K562 (cell line): ENCODE measurements around the gene SLC5A5. TPM values are rescaled to one million over a fixed set of nuclear protein-coding genes. Genes with fewer than 3 reads are reported as not detected.

ENCODE experiments used
- ATAC-seq: fragments of 200-7000 bp; cut with Tn5 transposase; 3 replicates; pipeline ENCODE4 v1.9.1; 2020; ENCODE audit warnings: moderate library complexity
- BruUV-seq: library from RNA; stranded (reverse); fragments of 400-500 nt; replicated peaks from 2 replicates; lab custom pipeline; 2021; lab: Mats Ljungman, UMichigan
- CTCF ChIA-PET: fragments of 300-600 bp; formaldehyde crosslinking; extraction: SDS; loops from one replicate; lab custom pipeline; 2021; ENCODE audit warnings: low intra/inter-chr PET ratio; lab: Yijun Ruan, JAX
- POLR2A ChIA-PET: fragments of 300-600, 350-650 bp; sonication (Branson Sonifier 250); formaldehyde crosslinking; extraction: SDS; loops from one replicate; lab custom pipeline; 2021; ENCODE audit warnings: antibody characterized with exemption, inconsistent platforms; lab: Yijun Ruan, JAX
- DNase-seq, 4 experiments: peaks; one replicate each; pipeline versions ENCODE4 v3.0.0 to v3.0.0-alpha.2; 2011 to 2018; ENCODE audit warnings: low spot score in 3 of 4, mixed read lengths in 3 of 4; ENCODE audit errors: extremely low read depth in 1 of 4
- FAIRE-seq: peaks from 2 replicates; lab custom pipeline; 2011; peaks lifted over from hg19 to GRCh38; lab: Jason Lieb, UNC
- H2AFZ ChIP-seq: 2 replicates; pipeline ENCODE4 v1.6.0; 2011; ENCODE audit warnings: low read depth, low read length, control low read depth, inconsistent platforms
- H3K27ac ChIP-seq: fragments of 200-600 bp; 3 replicates; pipeline ENCODE4 v1.8.0; 2011; ENCODE audit warnings: low read depth, mild to moderate bottlenecking, control low read depth, inconsistent platforms, low read length, moderate library complexity, mixed read lengths; ENCODE audit errors: extremely low read depth
- H3K27me3 ChIP-seq, 2 experiments: fragments of 300-600 bp in 1 of 2; 2 replicates in 1 of 2; 3 replicates in 1 of 2; pipeline versions ENCODE4 v1.6.0 to v1.8.0; 2011; ENCODE audit warnings: inconsistent platforms in 2 of 2, low read length in 2 of 2, mild to moderate bottlenecking in 1 of 2, mixed read lengths in 1 of 2, moderate library complexity in 1 of 2; ENCODE audit not compliant: control insufficient read depth in 2 of 2, insufficient read depth in 2 of 2
- H3K36me3 ChIP-seq: fragments of 300-600 bp; 3 replicates; pipeline ENCODE4 v1.8.0; 2011; ENCODE audit warnings: mild to moderate bottlenecking, low read length, inconsistent platforms; ENCODE audit not compliant: control insufficient read depth, insufficient read depth
- H3K4me1 ChIP-seq, 2 experiments: fragments of 200-600 bp in 1 of 2; replicated peaks in 1 of 2; 2 replicates in 1 of 2; 3 replicates in 1 of 2; pipeline versions ENCODE4 v1.5.1 to v1.8.0; 2011; ENCODE audit warnings: inconsistent platforms in 2 of 2, low read length in 2 of 2, mild to moderate bottlenecking in 1 of 2, mixed read lengths in 1 of 2, moderate library complexity in 1 of 2; ENCODE audit not compliant: control insufficient read depth in 2 of 2, insufficient read depth in 2 of 2
- H3K4me2 ChIP-seq: 2 replicates; pipeline ENCODE4 v1.6.1; 2011; ENCODE audit warnings: low read length, control low read depth, inconsistent platforms, mixed read lengths; ENCODE audit not compliant: insufficient read depth
- H3K4me3 ChIP-seq: fragments of 200-600 bp; sonication (generic), shearing (Covaris generic); 2 replicates; pipeline ENCODE4 v1.5.1; 2016; ENCODE audit warnings: control low read depth, inconsistent platforms
- H3K79me2 ChIP-seq: fragments of 200-600 bp; 3 replicates; pipeline ENCODE4 v1.8.0; 2011; ENCODE audit warnings: low read length, inconsistent platforms; ENCODE audit not compliant: control insufficient read depth, insufficient read depth
- H3K9ac ChIP-seq, 2 experiments: 2 replicates each; pipeline versions ENCODE4 v1.6.0 to v1.6.1; 2011; ENCODE audit warnings: low read depth in 2 of 2, low read length in 2 of 2, control low read depth in 1 of 2, inconsistent platforms in 1 of 2, mild to moderate bottlenecking in 1 of 2, mixed read lengths in 1 of 2; ENCODE audit not compliant: insufficient read depth in 1 of 2
- H3K9me1 ChIP-seq: one replicate; pipeline ENCODE4 v1.6.0; 2011; ENCODE audit warnings: inconsistent platforms, mild to moderate bottlenecking, low read length, moderate library complexity; ENCODE audit not compliant: control insufficient read depth, insufficient read depth
- H3K9me3 ChIP-seq: replicated peaks from 2 replicates; pipeline ENCODE4 v1.5.1; 2011; ENCODE audit warnings: low read depth, low read length, inconsistent platforms; ENCODE audit not compliant: control insufficient read depth, insufficient read depth
- H4K20me1 ChIP-seq: replicated peaks from 2 replicates; pipeline ENCODE4 v1.6.1; 2011; ENCODE audit warnings: low read length, inconsistent platforms, mixed read lengths; ENCODE audit not compliant: control insufficient read depth, insufficient read depth
- ATF1 ChIP-seq, 2 experiments: fragments of 450-650 bp in 1 of 2; IDR thresholded peaks; 2 replicates each; pipeline ENCODE4 v1.6.1; 2016; ENCODE audit warnings: missing compliant biosample characterization in 1 of 2, missing genetic modification characterization in 1 of 2
- ATF2 ChIP-seq: sonication (generic); formaldehyde crosslinking; IDR thresholded peaks from 2 replicates; pipeline ENCODE4 v1.8.1; 2022; ENCODE audit warnings: missing genetic modification reagents
- CC2D1A ChIP-seq: fragments of 450-650 bp; IDR thresholded peaks from 2 replicates; pipeline ENCODE4 v1.6.1; 2017; ENCODE audit warnings: mild to moderate bottlenecking
- FOS ChIP-seq: IDR thresholded peaks from 3 replicates; pipeline ENCODE4 v1.6.1; 2011; ENCODE audit not compliant: insufficient read length; ENCODE audit errors: extremely low read depth
- FOXM1 ChIP-seq, 2 experiments: fragments of 450-650 bp in 1 of 2; sonication (generic) in 1 of 2; formaldehyde crosslinking in 1 of 2; IDR thresholded peaks; 2 replicates each; pipeline versions ENCODE4 v1.6.1 to v1.9.0; 2017 to 2022; ENCODE audit warnings: low read depth in 2 of 2, mild to moderate bottlenecking in 2 of 2, missing genetic modification reagents in 1 of 2, moderate library complexity in 1 of 2
- FOXP4 ChIP-seq: sonication (generic); formaldehyde crosslinking; IDR thresholded peaks from 2 replicates; pipeline ENCODE4 v1.8.0; 2022; ENCODE audit warnings: mild to moderate bottlenecking, missing genetic modification reagents, borderline replicate concordance
- HDAC1 ChIP-seq, 2 experiments: fragments of 450-650 bp; IDR thresholded peaks; 2 replicates each; pipeline ENCODE4 v1.6.1; 2016 to 2017; ENCODE audit warnings: inconsistent platforms in 1 of 2, mild to moderate bottlenecking in 1 of 2, moderate library complexity in 1 of 2
- LARP7 ChIP-seq: fragments of 450-650 bp; IDR thresholded peaks from 2 replicates; pipeline ENCODE4 v1.6.1; 2016
- MTA2 ChIP-seq: fragments of 450-650 bp; IDR thresholded peaks from 2 replicates; pipeline ENCODE4 v1.6.1; 2016; ENCODE audit warnings: low read depth
- NR2C2 ChIP-seq, 2 experiments: fragments of 200-800 bp in 1 of 2; sonication (Bioruptor generic) in 1 of 2; sonication (generic) in 1 of 2; formaldehyde crosslinking in 1 of 2; IDR thresholded peaks; 2 replicates each; pipeline versions ENCODE4 v1.6.1 to v1.8.0; 2016 to 2022; ENCODE audit warnings: mild to moderate bottlenecking in 1 of 2, missing compliant biosample characterization in 1 of 2, missing genetic modification characterization in 1 of 2, missing genetic modification reagents in 1 of 2
- PURB ChIP-seq: sonication (generic); formaldehyde crosslinking; IDR thresholded peaks from 2 replicates; pipeline ENCODE4 v1.9.0; 2021; ENCODE audit warnings: low read depth, mild to moderate bottlenecking, missing genetic modification reagents
- RAD51 ChIP-seq: fragments of 450-650 bp; IDR thresholded peaks from 2 replicates; pipeline ENCODE4 v1.7.1; 2016; ENCODE audit warnings: low read depth, mild to moderate bottlenecking, borderline replicate concordance
- XRCC5 ChIP-seq: fragments of 200-400 bp; formaldehyde crosslinking; IDR thresholded peaks from 2 replicates; pipeline ENCODE4 v1.6.1; 2017; ENCODE audit warnings: low read depth, mild to moderate bottlenecking, low read length
- ZFX ChIP-seq: sonication (generic); formaldehyde crosslinking; IDR thresholded peaks from 2 replicates; pipeline ENCODE4 v1.8.0; 2022; ENCODE audit warnings: mild to moderate bottlenecking, missing genetic modification reagents, moderate library complexity
- ZNF3 ChIP-seq: fragments of 250-450 bp; sonication (Bioruptor Pico); IDR thresholded peaks from 2 replicates; pipeline ENCODE4 v1.5.0; 2021; ENCODE audit warnings: mild to moderate bottlenecking, moderate library complexity
- ZNF384 ChIP-seq: IDR thresholded peaks from 2 replicates; pipeline ENCODE4 v1.6.1; 2012; ENCODE audit warnings: low read depth, low read length, improper control_type of control experiment
- ZNF561 ChIP-seq: fragments of 450-650 bp; formaldehyde crosslinking; conservative IDR thresholded peaks from 2 replicates; pipeline ENCODE4 v1.4.0; 2020; ENCODE audit warnings: mild to moderate bottlenecking, moderate library complexity
- ZNF778 ChIP-seq: fragments of 450-650 bp; formaldehyde crosslinking; IDR thresholded peaks from 2 replicates; pipeline ENCODE4 v1.4.0; 2020; ENCODE audit warnings: mild to moderate bottlenecking, moderate library complexity
- WGBS: fragments of 100-300 bp; shearing (Covaris generic); methylation state at CpG from one replicate; pipeline ENCODE4 v1.1.6; 2016; ENCODE audit warnings: low coverage, mixed read lengths; ENCODE audit not compliant: insufficient coverage; ENCODE audit errors: missing lambda C conversion rate; 5-methylcytosine and 5-hydroxymethylcytosine counted together
- in situ Hi-C: fragments of 300-500 bp; cut with MboI; formaldehyde crosslinking; loops from 4 replicates; pipeline ENCODE4 v1.15.0; 2018; ENCODE audit warnings: inconsistent platforms, mixed read lengths
- intact Hi-C: fragments of 100-400 bp; cut with micrococcal nuclease; formaldehyde crosslinking; loops from 2 replicates; pipeline ENCODE4 v1.14.2; 2022
- polyA plus RNA-seq, 8 experiments: library from polyadenylated mRNA; depleted of rRNA in 4 of 8; stranded (reverse) in 5 of 8; unstranded in 3 of 8; fragments of >200 nt; fragmentation: Nextera tagmentation in 2 of 8; fragmentation: Illumina TruSeq in 1 of 8; extraction: Ambion mirVana in 2 of 8; extraction: Trizol in 1 of 8; gene quantifications; 2 replicates each; pipeline versions ENCODE4 v1.2.1 to v1.2.3, GENCODE V29; 2011 to 2014; ENCODE audit warnings: inconsistent platforms in 1 of 8, missing spikeins in 1 of 8
- total RNA-seq, 7 experiments: library from RNA; depleted of rRNA in 6 of 7; stranded (reverse); fragments of >200 nt in 6 of 7; fragmentation: Illumina TruSeq in 2 of 7; extraction: Trizol in 2 of 7; gene quantifications; 2 replicates each; pipeline versions ENCODE4 v1.2.1 to v1.2.3, GENCODE V29; 2011 to 2021; ENCODE audit warnings: low replicate concordance in 1 of 7

The SLC5A5 gene
- total and polyA plus RNA-seq, 9 of the 15 experiments (the other 6 are each of a cell fraction or from before 2014, with no cell fraction given): 0.10 to 0.73 (median 0.23) TPM

GRCh38 chr19:17873786-17874757 lies 2.3 kb downstream of the SLC5A5 start:
- no peaks in the 10 kb centered on the region for H3K9me1 ChIP-seq
- peak overlapping the region; percentile 43 for H3K4me3 ChIP-seq
- DNase-seq: peak; percentile 87 to 98 (median 96)
- intact Hi-C loops (loop anchor here (2.0 kb wide), 1 partner anchor 123 kb away; no protein-coding TSS in a partner anchor), in situ Hi-C loops (no loop called here)
- no TSS peak for BruUV-seq
- 0 out of 2 replicates have a peak, but pooled peaks cover 6% of the 10 kb centered on the region for H4K20me1 ChIP-seq
- peaks cover 0 to 42% of the 10 kb centered on the region in 2 experiments; a peak in 3 of 5 replicates for H3K4me1 ChIP-seq
- no peaks in the 10 kb centered on the region for H3K79me2 ChIP-seq
- H3K27ac ChIP-seq: no peak overlapping the region
- WGBS: 3% methylated on average over 54 of the region's 63 CpGs
- ChIA-PET CTCF (no interaction called here), POLR2A (interaction anchor here (1.0 kb wide), 1 partner anchor 59 kb away, joined by 3 read pairs; the partner anchor contains the start of gene CCDC124)
- H3K36me3 ChIP-seq: no peaks in the 10 kb centered on the region
- peak; percentile 71 for FAIRE-seq
- peaks cover 9 to 17% of the 10 kb centered on the region in 2 experiments; a peak in 3 of 5 replicates for H3K27me3 ChIP-seq
- no peaks in the 10 kb centered on the region for H3K9me3 ChIP-seq
- H2AFZ ChIP-seq: peak overlapping the region; percentile 98
- ATAC-seq: peak; percentile 96
- peak overlapping the region; percentile 34 to 91; a peak in 3 of 4 replicates for H3K9ac ChIP-seq
- peak overlapping the region; percentile 84 for H3K4me2 ChIP-seq
- TF ChIP-seq XRCC5: no peak
- no peak for TF ChIP-seq ZNF561 (CRISPR knock-in tag)
- no peak for TF ChIP-seq RAD51
- TF ChIP-seq ATF1 (CRISPR knock-in tag; IDR thresholded peaks at IDR 0.05): no peak
- peak; percentile 39; the same call in 1 of the 2 replicates for TF ChIP-seq ATF1 (tag; IDR thresholded peaks at IDR 0.05)
- TF ChIP-seq PURB (CRISPR knock-in tag): no peak
- TF ChIP-seq FOXM1 (IDR thresholded peaks at IDR 0.05; ENCODE audit: low read depth): no peak
- TF ChIP-seq FOXM1 (CRISPR knock-in tag; IDR thresholded peaks at IDR 0.05; ENCODE audit: low read depth): no peak
- TF ChIP-seq MTA2: no peak
- TF ChIP-seq ATF2 (CRISPR knock-in tag): no peak
- no peak for TF ChIP-seq FOS
- 0 out of 2 replicates have a peak, but pooled peaks have one; percentile 19 for TF ChIP-seq NR2C2 (CRISPR knock-in tag; IDR thresholded peaks at IDR 0.05)
- TF ChIP-seq NR2C2 (tag; IDR thresholded peaks at IDR 0.05): no peak
- TF ChIP-seq HDAC1 (IDR thresholded peaks at IDR 0.05): 0 out of 4 replicates have a peak, but pooled peaks of 1 of the 2 experiments have one; percentile 3
- no peak for TF ChIP-seq ZNF384
- no peak for TF ChIP-seq ZNF778 (CRISPR knock-in tag)
- TF ChIP-seq FOXP4: no peak
- TF ChIP-seq ZFX (CRISPR knock-in tag): peak; percentile 16; the same call in 1 of the 2 replicates
- no peak for TF ChIP-seq LARP7
- TF ChIP-seq CC2D1A: no peak
- no peak for TF ChIP-seq ZNF3 (CRISPR knock-in tag)
